GM06990 (cell line): ENCODE measurements around the gene CRIM1.

ENCODE experiments used
- DNase-seq: peaks from one replicate; pipeline ENCODE4 v3.0.0-alpha.2; 2011; ENCODE audit not compliant: insufficient read length; ENCODE audit errors: extremely low read depth
- H3K27me3 ChIP-seq: replicated peaks from 2 replicates; pipeline ENCODE4 v1.6.0; 2011; ENCODE audit warnings: low read length; ENCODE audit not compliant: control insufficient read depth, insufficient read depth
- H3K36me3 ChIP-seq: 2 replicates; pipeline ENCODE4 v1.5.1; 2011; ENCODE audit warnings: low read length; ENCODE audit not compliant: control insufficient read depth, insufficient read depth
- H3K4me3 ChIP-seq: replicated peaks from 2 replicates; pipeline ENCODE4 v1.5.1; 2011; ENCODE audit warnings: low read depth, mild to moderate bottlenecking, control low read depth, low read length
- CTCF ChIP-seq: IDR thresholded peaks from 2 replicates; pipeline ENCODE4 v1.5.1; 2011; ENCODE audit warnings: low read length, control low read depth, mild to moderate bottlenecking, inconsistent platforms; ENCODE audit not compliant: insufficient read depth, poor library complexity, severe bottlenecking

Gene CRIM1

GRCh38 chr2:36469106-36469477 is 113.5 kb downstream of the CRIM1 start:
- Histone ChIP-seq H3K27me3 (no peaks in the 10 kb centered on the region), H3K4me3 (no peak overlapping the region), H3K36me3 (no peaks in the 10 kb centered on the region)
- no peak for DNase-seq
- no peak for TF ChIP-seq CTCF

- DNase-seq = no peak
- no peaks in the 10 kb centered on the region for H3K36me3 ChIP-seq
Observed at GRCh38 chr2:36469710-36470109, 114.1 kb downstream of the CRIM1 start.

GRCh38 chr2:36473230-36473629 is 117.7 kb downstream of the CRIM1 start:
- no peaks in the 10 kb centered on the region for H3K27me3 ChIP-seq
- TF ChIP-seq CTCF = no peak
- H3K36me3 ChIP-seq = no peaks in the 10 kb centered on the region
- no peak overlapping the region for H3K4me3 ChIP-seq
- DNase-seq = no peak

More at GRCh38 chr2:36469710-36470109, 114.1 kb downstream of the CRIM1 start:
- TF ChIP-seq CTCF = no peak
- H3K27me3 ChIP-seq = no peaks in the 10 kb centered on the region
- no peak overlapping the region for H3K4me3 ChIP-seq

GRCh38 chr2:36476411-36476810 is 120.8 kb downstream of the CRIM1 start:
- no peak for TF ChIP-seq CTCF
- Histone ChIP-seq H3K4me3 (no peak overlapping the region), H3K27me3 (no peaks in the 10 kb centered on the region), H3K36me3 (no peaks in the 10 kb centered on the region)
- DNase-seq = no peak

GRCh38 chr2:36477315-36477714 is 121.7 kb downstream of the CRIM1 start:
- no peak for TF ChIP-seq CTCF
- H3K27me3 ChIP-seq = no peaks in the 10 kb centered on the region
- no peak for DNase-seq
- H3K4me3 ChIP-seq = no peak overlapping the region
- H3K36me3 ChIP-seq = no peaks in the 10 kb centered on the region

GRCh38 chr2:36477746-36478145 is 122.2 kb downstream of the CRIM1 start:
- Histone ChIP-seq H3K4me3 (no peak overlapping the region), H3K36me3 (no peaks in the 10 kb centered on the region), H3K27me3 (no peaks in the 10 kb centered on the region)
- DNase-seq = no peak
- TF ChIP-seq CTCF = no peak
